Measurements from ENCODE around the gene MYOG. TPM values are rescaled to one million over a fixed set of nuclear protein-coding genes. Genes with fewer than 3 reads are reported as not detected.

MYOG gene
- total RNA-seq (not detected), polyA plus RNA-seq (not detected)

DNA sequence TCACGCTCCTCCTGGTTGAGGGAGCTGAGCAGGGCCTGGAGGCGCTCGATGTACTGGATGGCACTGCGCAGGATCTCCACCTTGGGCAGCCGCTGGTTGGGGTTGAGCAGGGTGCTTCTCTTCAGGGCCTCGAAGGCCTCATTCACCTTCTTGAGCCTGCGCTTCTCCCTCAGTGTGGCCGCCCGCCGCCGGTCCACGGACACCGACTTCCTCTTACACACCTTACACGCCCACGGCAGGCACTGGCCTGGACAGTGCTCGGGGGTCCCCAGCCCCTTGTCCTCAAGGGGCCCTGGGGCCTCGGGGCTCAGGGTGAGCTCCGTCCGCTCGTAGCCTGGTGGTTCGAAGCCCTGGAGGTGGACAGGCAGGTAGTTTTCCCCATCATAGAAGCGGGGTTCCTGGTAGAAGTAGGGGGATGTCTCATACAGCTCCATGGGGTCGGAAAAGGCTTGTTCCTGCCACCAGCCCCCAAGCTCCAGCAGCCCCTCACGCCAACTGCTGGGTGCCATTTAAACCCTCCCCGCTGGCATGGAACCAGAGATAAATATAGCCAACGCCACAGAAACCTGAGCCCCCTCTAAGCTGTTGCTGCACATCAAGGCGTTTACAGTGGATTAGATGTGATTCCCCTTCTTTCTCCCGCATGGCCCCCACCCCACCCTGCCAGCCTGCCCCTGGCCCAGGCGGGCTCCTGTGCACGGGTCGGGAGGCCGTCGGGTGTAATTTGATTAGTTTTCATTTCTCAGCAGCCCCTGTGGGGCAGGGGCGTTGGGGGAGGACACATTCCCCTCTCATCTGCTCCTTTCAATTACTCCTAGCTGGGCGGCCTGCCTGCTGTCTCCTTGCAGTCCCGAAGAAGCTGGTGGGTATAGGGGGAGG lies at the start of gene MYOG:
Gene MYOG, minus strand, starts transcription at position 485 of the 879 bp plus-strand sequence. Its CDS starts 51 bp downstream, at position 434.
- no peaks in the 10 kb centered on the region for H3K9me3 ChIP-seq (ENCODE audit: control insufficient read depth in 2 of 2, low read length in 2 of 2)
- Mint-ChIP-seq H3K27ac (no peak within 1 kb of the TSS), H3K36me3 (no peaks in the 10 kb centered on the region), H3K4me1 (no peaks in the 10 kb centered on the region), H3K9me3 (peaks cover 0 to 5% (median 0%) of the 10 kb centered on the region in 7 donors), H3K27me3 (peaks cover 16% of the 10 kb centered on the region), H3K4me3 (no peak within 1 kb of the TSS)
- ATAC-seq (ENCODE audit: low read depth in 2 of 2) (no peak), DNase-seq (no peak)
- no peaks in the 10 kb centered on the region for H3K4me1 ChIP-seq (ENCODE audit: control insufficient read depth, insufficient read depth, low read length, poor library complexity, severe bottlenecking)
- no peak within 1 kb of the TSS for H3K27ac ChIP-seq (ENCODE audit: insufficient read depth, low read length, poor library complexity, severe bottlenecking)
- H3K4me3 ChIP-seq (ENCODE audit: low read depth, low read length), result no peak within 1 kb of the TSS
- no peaks in the 10 kb centered on the region for H3K36me3 ChIP-seq (ENCODE audit: control insufficient read depth, insufficient read depth, low read length)
- no peaks in the 10 kb centered on the region for H3K27me3 ChIP-seq (ENCODE audit: control insufficient read depth, insufficient read depth, low read length)

DNA sequence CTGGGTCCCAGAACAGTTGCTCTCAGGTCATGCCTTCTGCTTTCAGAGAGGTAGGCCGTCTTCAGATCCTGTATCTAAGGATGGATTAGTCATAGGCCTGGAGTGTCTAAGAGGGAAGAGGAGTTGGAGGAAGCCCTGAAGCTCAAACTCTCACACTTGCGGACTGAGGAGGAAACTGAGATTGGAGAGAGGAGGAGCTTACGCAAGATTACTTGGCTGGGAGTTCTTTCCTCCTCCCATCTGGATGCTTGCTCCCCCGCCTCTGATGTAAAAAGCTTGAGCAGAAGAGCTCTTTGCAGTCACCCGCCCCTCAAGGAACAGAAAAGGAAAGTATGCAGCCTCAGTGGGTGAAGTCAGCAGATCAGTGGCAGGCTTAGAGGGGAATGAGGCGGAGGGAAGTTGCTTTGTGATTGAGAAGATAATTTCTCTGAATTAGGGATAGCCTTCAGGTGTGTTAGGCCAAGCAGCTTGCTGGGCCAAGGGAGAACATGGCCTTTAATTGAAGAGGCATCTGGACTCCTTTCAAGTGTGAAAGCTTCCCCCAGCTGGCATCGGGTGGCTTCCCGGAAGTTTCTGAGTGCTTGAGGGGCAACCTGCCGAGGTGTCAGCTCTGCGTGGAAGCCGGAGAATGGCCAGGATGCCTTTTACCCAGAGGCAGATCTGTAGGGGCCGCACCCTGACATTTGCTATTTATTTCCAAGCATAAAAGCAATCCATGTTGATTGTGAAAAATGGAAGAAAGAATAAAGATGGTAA lies 48.3 kb upstream of the MYOG start:
- H3K27ac Mint-ChIP-seq, result no peak overlapping the region
- peaks cover 0 to 1% (median 0%) of the 10 kb centered on the region in 7 donors for H3K9me3 Mint-ChIP-seq
- DNase-seq (no peak), ATAC-seq (ENCODE audit: low read depth in 2 of 2) (no peak)
- peaks cover 23% of the 10 kb centered on the region for H3K27me3 Mint-ChIP-seq
- no peaks in the 10 kb centered on the region for H3K4me1 ChIP-seq (ENCODE audit: control insufficient read depth, insufficient read depth, low read length, poor library complexity, severe bottlenecking)
- H3K36me3 Mint-ChIP-seq, result no peaks in the 10 kb centered on the region
- no peaks in the 10 kb centered on the region for H3K27me3 ChIP-seq (ENCODE audit: control insufficient read depth, insufficient read depth, low read length)
- no peaks in the 10 kb centered on the region for H3K36me3 ChIP-seq (ENCODE audit: control insufficient read depth, insufficient read depth, low read length)
- H3K4me3 Mint-ChIP-seq, result no peak overlapping the region
- H3K9me3 ChIP-seq (ENCODE audit: control insufficient read depth in 2 of 2, low read length in 2 of 2), result no peaks in the 10 kb centered on the region
- H3K4me3 ChIP-seq (ENCODE audit: low read depth, low read length), result no peak overlapping the region
- H3K4me1 Mint-ChIP-seq, result no peaks in the 10 kb centered on the region
- no peak overlapping the region for H3K27ac ChIP-seq (ENCODE audit: insufficient read depth, low read length, poor library complexity, severe bottlenecking)

DNA sequence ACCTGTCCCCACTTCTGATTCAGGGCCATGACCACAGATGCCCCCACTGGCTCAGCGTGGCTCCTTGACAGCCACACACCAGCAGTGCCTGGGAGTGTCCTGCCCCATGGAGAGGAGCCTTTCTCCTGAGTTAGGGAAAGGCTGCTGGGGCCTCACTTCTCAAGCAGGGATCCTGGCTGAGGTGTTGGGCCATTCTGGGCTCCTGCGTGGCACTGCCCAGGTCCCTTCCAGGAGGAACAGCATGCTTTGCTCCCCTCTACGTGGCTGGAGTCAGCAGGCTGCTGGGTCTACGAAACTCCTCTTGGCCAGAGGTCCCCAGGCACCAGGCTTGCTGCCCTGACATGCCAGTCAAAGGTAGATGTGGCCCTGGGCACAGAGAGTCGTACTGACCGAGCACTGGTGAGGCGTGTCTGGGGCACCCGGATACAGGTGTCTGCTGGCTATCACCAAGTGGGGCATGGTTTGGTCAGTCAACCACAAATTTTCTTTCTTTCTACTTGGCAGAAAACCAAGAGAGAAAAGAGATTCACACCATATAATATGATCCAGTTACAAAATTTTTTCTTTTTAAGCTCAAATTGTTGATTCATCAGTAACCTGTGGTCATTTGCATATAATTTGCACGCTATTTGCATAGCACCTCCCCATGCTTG lies 45.9 kb upstream of the MYOG start:
- H3K27ac Mint-ChIP-seq, result no peak overlapping the region
- H3K9me3 ChIP-seq (ENCODE audit: control insufficient read depth in 2 of 2, low read length in 2 of 2), result no peaks in the 10 kb centered on the region
- no peak overlapping the region for H3K4me3 Mint-ChIP-seq
- H3K9me3 Mint-ChIP-seq, result peaks cover 0 to 1% (median 0%) of the 10 kb centered on the region in 7 donors
- H3K4me3 ChIP-seq (ENCODE audit: low read depth, low read length), result no peak overlapping the region
- H3K36me3 ChIP-seq (ENCODE audit: control insufficient read depth, insufficient read depth, low read length), result no peaks in the 10 kb centered on the region
- H3K27ac ChIP-seq (ENCODE audit: insufficient read depth, low read length, poor library complexity, severe bottlenecking), result no peak overlapping the region
- peaks cover 0 to 5% (median 3%) of the 10 kb centered on the region in 4 donors for H3K4me1 Mint-ChIP-seq
- H3K27me3 ChIP-seq (ENCODE audit: control insufficient read depth, insufficient read depth, low read length), result no peaks in the 10 kb centered on the region
- ATAC-seq (ENCODE audit: low read depth in 2 of 2) (no peak), DNase-seq (no peak)
- H3K4me1 ChIP-seq (ENCODE audit: control insufficient read depth, insufficient read depth, low read length, poor library complexity, severe bottlenecking), result no peaks in the 10 kb centered on the region
- H3K27me3 Mint-ChIP-seq, result peaks cover 25% of the 10 kb centered on the region
- H3K36me3 Mint-ChIP-seq, result no peaks in the 10 kb centered on the region

DNA sequence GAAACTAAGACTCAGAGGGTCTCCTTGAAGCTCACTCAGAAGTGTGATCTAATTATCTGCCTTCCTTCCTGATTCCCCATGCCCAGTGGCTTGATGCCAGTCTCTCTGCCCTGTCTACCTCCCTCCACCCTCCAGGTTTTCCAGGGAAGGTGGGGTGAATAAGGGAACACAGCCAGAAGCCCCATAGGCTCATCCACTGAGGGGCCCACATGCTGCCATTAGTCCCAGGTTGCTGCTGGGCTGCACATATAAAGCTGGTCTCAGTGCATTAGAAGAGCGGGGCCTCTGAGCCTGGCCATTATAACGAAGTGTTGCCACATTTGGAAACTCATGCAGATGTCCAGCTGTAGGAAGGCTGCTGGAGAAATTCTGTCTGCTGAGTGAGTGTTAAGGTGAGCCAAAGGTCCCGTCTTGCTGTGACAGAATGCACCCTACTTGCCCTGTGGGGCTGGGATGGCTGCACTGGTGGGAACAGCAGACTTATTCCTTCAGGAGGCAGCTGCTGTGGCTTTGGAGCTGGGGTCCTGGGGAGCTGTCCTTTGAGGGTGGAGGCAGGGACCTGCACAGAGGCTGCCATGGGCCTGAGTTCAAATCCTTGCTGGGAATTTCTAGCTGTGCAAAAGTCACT lies 44.7 kb upstream of the MYOG start:
- Histone ChIP-seq H3K36me3 (ENCODE audit: control insufficient read depth, insufficient read depth, low read length) (no peaks in the 10 kb centered on the region), H3K27ac (ENCODE audit: insufficient read depth, low read length, poor library complexity, severe bottlenecking) (no peak overlapping the region), H3K4me1 (ENCODE audit: control insufficient read depth, insufficient read depth, low read length, poor library complexity, severe bottlenecking) (no peaks in the 10 kb centered on the region), H3K9me3 (ENCODE audit: control insufficient read depth in 2 of 2, low read length in 2 of 2) (no peaks in the 10 kb centered on the region), H3K27me3 (ENCODE audit: control insufficient read depth, insufficient read depth, low read length) (peaks cover under 1% of the 10 kb centered on the region), H3K4me3 (ENCODE audit: low read depth, low read length) (no peak overlapping the region)
- peaks cover 0 to 5% (median 3%) of the 10 kb centered on the region in 4 donors for H3K4me1 Mint-ChIP-seq
- no peaks in the 10 kb centered on the region for H3K36me3 Mint-ChIP-seq
- ATAC-seq (ENCODE audit: low read depth in 2 of 2), result no peak
- DNase-seq, result no peak
- no peak overlapping the region for H3K27ac Mint-ChIP-seq
- H3K9me3 Mint-ChIP-seq, result peaks cover 0 to 1% (median 0%) of the 10 kb centered on the region in 7 donors
- peaks cover 31% of the 10 kb centered on the region for H3K27me3 Mint-ChIP-seq
- H3K4me3 Mint-ChIP-seq, result no peak overlapping the region

DNA sequence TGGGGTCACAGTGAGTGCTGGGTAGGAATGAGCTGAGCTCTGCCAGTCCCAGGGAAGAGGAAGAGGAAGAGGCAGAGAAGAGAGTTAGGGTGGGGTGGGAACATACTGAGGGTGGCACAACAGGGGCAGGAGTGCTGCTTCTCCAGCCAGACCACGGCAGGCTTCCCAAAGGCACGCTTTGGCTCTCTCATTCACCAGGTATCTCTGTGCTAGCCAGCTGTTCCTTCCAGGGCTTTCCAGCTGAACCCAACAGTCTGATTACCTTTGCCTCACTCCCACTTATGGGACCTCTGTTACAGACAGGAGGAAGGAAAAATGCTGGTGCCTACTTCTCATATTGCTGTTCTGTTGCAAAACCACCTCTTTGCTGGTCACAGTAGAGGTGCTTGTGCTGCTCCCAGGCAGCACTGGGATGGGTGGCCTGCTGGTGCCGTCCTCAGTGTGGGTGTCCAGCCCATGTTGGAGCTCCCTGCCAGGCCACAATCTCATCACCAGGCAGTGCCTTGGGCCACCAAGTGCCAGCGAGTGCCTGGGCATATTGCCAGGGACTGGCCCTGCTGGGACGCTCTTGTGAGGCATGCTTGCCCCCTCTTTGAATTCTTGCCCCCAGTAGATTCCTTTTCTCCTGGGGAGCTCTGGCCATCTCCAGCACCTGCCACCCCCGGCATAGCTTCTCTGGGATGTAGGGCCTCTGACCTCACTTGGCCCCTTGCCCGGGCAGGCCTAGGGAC lies 43.9 kb upstream of the MYOG start:
- ATAC-seq (ENCODE audit: low read depth in 2 of 2) (no peak), DNase-seq (no peak)
- H3K27ac ChIP-seq (ENCODE audit: insufficient read depth, low read length, poor library complexity, severe bottlenecking), result no peak overlapping the region
- no peaks in the 10 kb centered on the region for H3K36me3 ChIP-seq (ENCODE audit: control insufficient read depth, insufficient read depth, low read length)
- no peak overlapping the region for H3K4me3 ChIP-seq (ENCODE audit: low read depth, low read length)
- Mint-ChIP-seq H3K36me3 (no peaks in the 10 kb centered on the region), H3K9me3 (peaks cover 0 to 1% (median 0%) of the 10 kb centered on the region in 7 donors), H3K4me1 (peaks cover 0 to 5% (median 3%) of the 10 kb centered on the region in 4 donors), H3K27ac (no peak overlapping the region), H3K4me3 (no peak overlapping the region), H3K27me3 (peaks cover 34% of the 10 kb centered on the region)
- peaks cover 4% of the 10 kb centered on the region for H3K27me3 ChIP-seq (ENCODE audit: control insufficient read depth, insufficient read depth, low read length)
- H3K4me1 ChIP-seq (ENCODE audit: control insufficient read depth, insufficient read depth, low read length, poor library complexity, severe bottlenecking), result no peaks in the 10 kb centered on the region
- H3K9me3 ChIP-seq (ENCODE audit: control insufficient read depth in 2 of 2, low read length in 2 of 2), result no peaks in the 10 kb centered on the region

DNA sequence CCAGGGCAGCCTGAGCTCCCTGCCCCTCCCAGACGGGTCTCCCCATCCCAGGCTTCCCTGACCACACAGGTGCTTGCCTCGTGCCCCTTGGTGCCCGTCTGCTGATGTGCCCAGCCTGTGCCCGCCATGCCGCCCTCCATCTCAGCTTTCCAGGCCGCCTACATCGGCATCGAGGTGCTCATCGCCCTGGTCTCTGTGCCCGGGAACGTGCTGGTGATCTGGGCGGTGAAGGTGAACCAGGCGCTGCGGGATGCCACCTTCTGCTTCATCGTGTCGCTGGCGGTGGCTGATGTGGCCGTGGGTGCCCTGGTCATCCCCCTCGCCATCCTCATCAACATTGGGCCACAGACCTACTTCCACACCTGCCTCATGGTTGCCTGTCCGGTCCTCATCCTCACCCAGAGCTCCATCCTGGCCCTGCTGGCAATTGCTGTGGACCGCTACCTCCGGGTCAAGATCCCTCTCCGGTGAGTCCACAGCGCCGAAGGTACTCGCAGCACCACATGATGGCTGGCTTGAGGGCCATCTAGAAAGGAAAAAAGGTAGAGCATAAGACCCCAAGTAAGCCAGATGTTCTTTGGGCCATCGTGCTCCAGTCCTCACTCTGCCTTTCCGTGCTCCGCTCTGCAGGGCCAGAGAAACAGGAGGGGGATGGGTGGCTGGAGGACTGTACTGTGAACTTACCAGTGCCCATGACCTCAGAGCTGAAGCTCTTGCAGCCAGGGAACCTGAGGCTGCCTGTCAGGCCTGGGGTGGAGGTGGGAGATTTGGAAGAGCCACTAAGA lies 43.1 kb upstream of the MYOG start:
- Histone ChIP-seq H3K27me3 (ENCODE audit: control insufficient read depth, insufficient read depth, low read length) (peaks cover 4% of the 10 kb centered on the region), H3K4me1 (ENCODE audit: control insufficient read depth, insufficient read depth, low read length, poor library complexity, severe bottlenecking) (no peaks in the 10 kb centered on the region), H3K4me3 (ENCODE audit: low read depth, low read length) (no peak overlapping the region), H3K27ac (ENCODE audit: insufficient read depth, low read length, poor library complexity, severe bottlenecking) (no peak overlapping the region), H3K36me3 (ENCODE audit: control insufficient read depth, insufficient read depth, low read length) (no peaks in the 10 kb centered on the region), H3K9me3 (ENCODE audit: control insufficient read depth in 2 of 2, low read length in 2 of 2) (no peaks in the 10 kb centered on the region)
- DNase-seq (no peak), ATAC-seq (ENCODE audit: low read depth in 2 of 2) (no peak)
- no peak overlapping the region for H3K4me3 Mint-ChIP-seq
- H3K27me3 Mint-ChIP-seq, result peaks cover 35% of the 10 kb centered on the region
- H3K9me3 Mint-ChIP-seq, result no peaks in the 10 kb centered on the region
- no peak overlapping the region for H3K27ac Mint-ChIP-seq
- no peaks in the 10 kb centered on the region for H3K36me3 Mint-ChIP-seq
- peaks cover 0 to 7% (median 3%) of the 10 kb centered on the region in 4 donors for H3K4me1 Mint-ChIP-seq

Measured in CD4-positive, CD25-positive, alpha-beta regulatory T cell (primary cell).